Measurements from ENCODE around the gene ZNF768.
"Not testable (repeated sequence)": the region's sequence is repeated elsewhere in the genome, so short reads cannot be mapped to it uniquely, and the experiment has no call there.

The ZNF768 gene

GRCh38 chr16:30510376-30510938, 15.9 kb downstream of the ZNF768 start:
- no peak for DNase-seq (ENCODE audit: low read depth in 2 of 2)

- DNase-seq (ENCODE audit: low read depth in 2 of 2), result no peak
Measured at GRCh38 chr16:30509081-30509765, 17.1 kb downstream of the ZNF768 start.

GRCh38 chr16:30503403-30504296, 22.7 kb downstream of the ZNF768 start:
- no peak for DNase-seq (ENCODE audit: low read depth in 2 of 2)

GRCh38 chr16:30499284-30499683, 27.1 kb downstream of the ZNF768 start:
- DNase-seq (ENCODE audit: low read depth in 2 of 2), result no peak

GRCh38 chr16:30494709-30495108, 31.7 kb downstream of the ZNF768 start:
- no peak for DNase-seq (ENCODE audit: low read depth in 2 of 2)

DNA sequence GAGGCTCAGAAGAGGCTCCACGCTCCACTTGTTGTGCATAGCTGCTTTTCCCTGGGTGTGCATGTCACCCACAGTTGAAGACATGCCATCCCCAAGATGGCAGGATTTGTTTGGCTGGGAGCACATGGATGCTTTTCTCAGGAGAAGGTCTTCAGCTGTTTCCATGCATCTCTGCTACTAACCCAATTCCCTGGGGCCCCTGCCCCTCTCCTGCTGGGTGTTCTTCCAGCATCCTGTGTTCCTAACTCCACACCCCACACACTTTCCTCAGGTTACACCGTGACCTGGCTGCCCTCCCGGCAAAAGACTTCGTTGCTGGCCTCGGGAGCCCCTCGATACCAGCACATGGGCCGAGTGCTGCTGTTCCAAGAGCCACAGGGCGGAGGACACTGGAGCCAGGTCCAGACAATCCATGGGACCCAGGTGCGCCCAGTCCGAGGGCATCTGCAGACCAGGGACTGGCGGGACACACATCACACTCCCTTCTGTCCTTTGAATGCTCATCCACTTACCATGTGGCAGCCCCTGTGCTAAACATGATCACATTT, 32.4 kb downstream of the ZNF768 start:
- no peak for DNase-seq (ENCODE audit: low read depth in 2 of 2)

DNA sequence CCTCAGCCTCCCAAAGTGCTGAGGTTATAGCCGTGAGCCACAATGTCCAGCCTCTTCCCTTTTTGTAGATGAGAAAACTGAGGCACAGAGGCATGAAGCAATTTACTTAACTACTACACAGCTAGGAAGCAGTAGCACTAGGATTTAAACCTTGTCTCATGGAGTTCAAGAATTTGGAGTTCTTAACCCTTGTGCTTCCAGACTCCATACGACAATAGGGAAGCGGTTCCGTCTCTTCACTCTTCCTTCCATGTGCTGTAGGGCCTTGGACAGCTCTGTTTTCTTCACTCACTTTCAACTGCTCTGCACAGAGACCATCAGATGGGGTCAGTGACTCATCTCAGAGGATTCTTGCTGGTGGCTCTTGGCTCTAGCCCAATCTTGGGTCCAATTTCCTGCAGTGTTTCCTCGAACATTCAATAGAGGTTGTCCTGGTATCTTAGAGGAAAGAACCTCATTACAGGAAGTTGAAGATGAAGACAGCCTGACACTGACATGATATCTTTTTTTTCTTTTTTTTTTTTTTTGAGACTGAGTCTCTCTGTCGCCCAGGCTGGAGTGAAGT, 34.5 kb downstream of the ZNF768 start:
- no peak for DNase-seq (ENCODE audit: low read depth in 2 of 2)

GRCh38 chr16:30491229-30491628, 35.1 kb downstream of the ZNF768 start:
- DNase-seq (ENCODE audit: low read depth in 2 of 2), result no peak

DNA sequence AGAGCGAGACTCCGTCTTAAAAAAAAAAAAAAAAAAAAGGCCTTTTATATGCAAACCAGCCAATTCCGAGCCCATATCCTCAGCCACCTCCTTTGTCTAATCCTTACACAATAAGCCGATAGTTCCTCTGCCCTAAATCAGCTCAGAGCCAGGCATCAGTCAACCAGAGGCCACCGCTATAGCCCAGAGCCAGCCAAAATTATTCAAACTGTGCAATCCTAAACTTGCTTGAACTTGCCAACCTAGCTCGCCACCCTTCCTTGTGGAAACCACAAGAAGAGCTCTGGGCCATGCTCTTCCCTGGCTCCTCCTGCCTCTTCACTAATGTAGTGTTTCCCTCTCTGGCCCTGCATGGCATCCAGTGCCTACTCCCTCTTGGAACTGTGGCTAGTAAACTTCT, 36.2 kb downstream of the ZNF768 start:
- DNase-seq (ENCODE audit: low read depth in 2 of 2), result no peak

DNA sequence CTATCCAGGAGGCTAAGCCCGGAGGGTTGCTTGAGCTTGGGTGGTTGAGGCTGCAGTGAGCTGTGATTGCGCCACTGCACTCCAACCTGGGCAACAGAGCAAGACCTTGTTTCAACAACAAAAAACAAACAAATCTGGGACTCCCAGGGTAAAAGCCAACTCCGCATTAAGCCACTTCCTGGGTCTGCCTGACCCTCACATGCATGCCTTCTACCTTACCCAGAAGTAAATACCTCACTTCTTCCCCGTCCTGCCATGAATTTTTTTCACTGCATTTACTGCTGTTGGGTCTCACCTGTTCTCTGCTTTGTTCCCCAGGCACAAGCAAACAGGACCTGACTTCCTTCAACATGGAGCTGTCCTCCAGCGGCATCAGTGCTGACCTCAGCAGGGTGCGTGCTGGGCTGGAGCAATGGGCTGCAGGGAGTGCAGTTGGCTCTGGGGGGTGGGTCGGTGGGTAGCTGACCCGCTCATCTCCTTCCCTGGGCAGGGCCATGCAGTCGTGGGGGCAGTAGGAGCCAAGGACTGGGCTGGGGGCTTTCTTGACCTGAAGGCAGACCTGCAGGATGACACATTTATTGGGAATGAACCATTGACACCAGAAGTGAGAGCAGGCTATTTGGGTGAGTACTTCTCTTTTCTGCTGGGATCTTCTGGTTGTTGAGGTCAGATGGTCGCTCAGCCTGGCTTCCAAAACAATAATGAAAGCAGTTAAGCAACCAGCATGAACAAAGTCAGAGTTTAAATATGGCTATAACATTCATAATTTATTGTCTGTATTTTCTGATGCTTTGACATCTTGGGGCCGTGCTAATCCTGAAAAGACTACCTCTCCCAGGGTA, 37.4 kb downstream of the ZNF768 start:
- DNase-seq (ENCODE audit: low read depth in 2 of 2), result no peak

- DNase-seq (ENCODE audit: low read depth in 2 of 2), result no peak
Measured at GRCh38 chr16:30485818-30486436, 40.4 kb downstream of the ZNF768 start.

GRCh38 chr16:30484887-30485286, 41.5 kb downstream of the ZNF768 start:
- no peak for DNase-seq (ENCODE audit: low read depth in 2 of 2)

DNA sequence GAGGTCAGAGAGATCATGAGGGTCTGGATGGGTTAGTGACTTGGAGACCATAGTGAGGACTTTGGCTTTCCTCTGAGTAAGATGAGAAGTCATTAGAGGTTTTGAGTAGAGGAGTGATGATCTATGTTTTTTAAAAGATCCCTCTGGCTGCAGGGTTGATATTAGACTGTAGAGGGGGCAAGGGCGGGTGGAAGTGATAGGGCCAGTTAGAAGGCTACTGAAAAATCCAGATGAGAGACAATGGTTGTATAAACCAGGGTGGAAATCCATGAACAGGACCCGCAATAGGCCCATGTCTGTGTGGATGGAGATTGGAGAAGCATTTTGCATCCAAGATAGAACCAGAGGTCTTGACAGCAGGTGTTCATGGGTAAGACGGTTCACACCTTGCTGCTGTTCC, 44.0 kb downstream of the ZNF768 start:
- no peak for DNase-seq (ENCODE audit: low read depth in 2 of 2)

DNA sequence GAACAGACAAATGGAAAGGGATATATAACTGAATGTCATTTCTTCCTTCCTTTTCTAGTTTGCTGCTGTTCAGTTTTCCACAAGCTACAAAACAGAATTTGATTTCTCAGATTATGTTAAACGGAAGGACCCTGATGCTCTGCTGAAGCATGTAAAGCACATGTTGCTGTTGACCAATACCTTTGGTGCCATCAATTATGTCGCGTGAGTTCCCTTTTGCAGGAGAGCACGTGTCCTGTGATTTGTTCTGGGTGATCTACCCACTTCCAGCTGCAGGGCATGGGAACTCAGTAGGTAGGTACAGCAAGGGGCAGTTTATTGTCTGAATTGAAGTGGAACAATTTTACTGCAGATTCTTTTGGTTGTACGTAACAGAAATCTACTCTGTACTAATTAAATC, 45.0 kb downstream of the ZNF768 start:
- no peak for DNase-seq (ENCODE audit: low read depth in 2 of 2)

DNA sequence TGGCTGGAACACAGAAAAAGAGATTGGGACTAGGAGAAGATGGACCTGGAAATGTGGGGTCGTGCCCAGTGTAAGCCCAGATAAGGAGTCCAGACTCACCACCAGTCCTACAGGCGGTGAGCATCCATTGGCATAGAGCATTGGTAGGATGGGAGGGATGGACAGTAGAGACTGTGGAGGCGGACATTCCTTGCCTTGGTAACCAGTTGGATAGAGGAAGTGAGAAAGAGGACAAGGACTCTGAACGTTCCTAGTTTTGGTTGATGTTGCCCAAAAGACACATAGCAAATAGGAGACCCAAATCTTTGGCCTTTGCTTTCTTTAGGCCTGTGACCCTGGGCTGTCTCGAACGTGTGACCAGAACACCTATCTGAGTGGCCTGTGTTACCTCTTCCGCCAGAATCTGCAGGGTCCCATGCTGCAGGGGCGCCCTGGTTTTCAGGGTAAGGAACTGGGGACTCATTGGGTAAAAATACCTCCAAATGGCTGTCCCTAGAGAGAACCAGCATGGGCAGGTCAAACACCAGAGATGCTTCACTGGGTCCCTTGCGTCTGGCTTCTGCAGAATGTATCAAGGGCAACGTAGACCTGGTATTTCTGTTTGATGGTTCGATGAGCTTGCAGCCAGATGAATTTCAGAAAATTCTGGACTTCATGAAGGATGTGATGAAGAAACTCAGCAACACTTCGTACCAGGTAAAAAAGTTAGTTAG, 47.4 kb downstream of the ZNF768 start:
- DNase-seq (ENCODE audit: low read depth in 2 of 2), result no peak

DNA sequence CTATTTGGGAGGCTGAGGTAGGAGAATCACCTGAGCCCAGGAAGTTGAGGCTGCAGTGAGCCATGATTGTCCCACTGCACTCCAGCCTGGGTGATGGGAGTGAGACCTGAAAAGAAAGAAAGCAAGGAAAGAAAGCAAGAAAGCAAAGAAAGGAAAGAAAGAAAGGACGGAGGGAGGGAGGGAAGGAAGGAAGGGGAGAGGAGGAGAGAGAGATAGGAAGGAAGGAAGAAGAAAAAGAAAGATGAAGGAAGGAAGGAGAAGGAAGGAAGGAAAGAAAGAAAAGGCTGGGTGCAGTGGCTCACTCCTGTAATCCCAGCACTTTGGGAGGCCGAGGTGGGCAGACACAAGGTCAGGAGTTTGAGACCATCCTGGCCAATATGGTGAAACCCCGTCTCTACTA, 48.6 kb downstream of the ZNF768 start:
- not testable (repeated sequence) for DNase-seq (ENCODE audit: low read depth in 2 of 2)

- no peak for DNase-seq (ENCODE audit: low read depth in 2 of 2)
Measured at GRCh38 chr16:30476991-30477390, 49.4 kb downstream of the ZNF768 start.

- no peak for DNase-seq (ENCODE audit: low read depth in 2 of 2)
Measured at GRCh38 chr16:30474684-30475083, 51.7 kb downstream of the ZNF768 start.

DNA sequence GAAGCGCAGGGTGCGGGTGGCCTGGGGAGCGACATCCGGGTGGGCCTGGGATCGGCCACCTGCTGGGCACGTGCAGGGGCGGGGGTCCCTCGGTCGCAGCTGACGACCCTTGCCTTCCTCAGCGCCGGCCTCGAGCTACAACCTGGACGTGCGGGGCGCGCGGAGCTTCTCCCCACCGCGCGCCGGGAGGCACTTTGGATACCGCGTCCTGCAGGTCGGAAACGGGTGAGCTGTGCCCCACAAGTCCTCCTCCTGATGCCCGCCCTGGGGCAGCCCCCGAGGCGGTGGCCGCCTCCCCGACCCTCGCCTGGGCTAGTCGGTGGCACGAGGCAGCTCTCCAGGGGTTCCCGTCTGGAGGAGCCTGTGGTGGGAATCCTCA, 52.3 kb downstream of the ZNF768 start:
- DNase-seq (ENCODE audit: low read depth in 2 of 2), result no peak
